Left lobe of liver (tissue), 2 donors: ENCODE data around the gene FAU. TPM values are rescaled to one million over a fixed set of nuclear protein-coding genes. Genes with fewer than 3 reads are reported as not detected.

ENCODE experiments used
- ATAC-seq: fragments of 200-7000 bp; cut with Tn5 transposase; one replicate; pipeline ENCODE4 v1.9.1; 2020; ENCODE audit warnings: mild to moderate bottlenecking, moderate library complexity
- DNase-seq: peaks from one replicate; pipeline ENCODE4 v3.0.0-alpha.2; 2020; ENCODE audit warnings: low spot score
- total RNA-seq: library from RNA; stranded (reverse); gene quantifications from one replicate; pipeline ENCODE4 v1.2.1, GENCODE V29; 2021
- donor health status: DM: no; HTN: no; CAD: no; lungs with moderate emphysema.
- donor health status: DM: no; HTN: yes; CAD: no.

FAU gene
- total RNA-seq, 1 donor from 2014 or later, result 430 TPM

GRCh38 chr11:65141896-65142494 is 20.1 kb upstream of the FAU start:
- ATAC-seq, result peak; percentile 62
- DNase-seq, result peak; percentile 66

GRCh38 chr11:65136515-65137096 is 14.7 kb upstream of the FAU start:
- ATAC-seq (no peak), DNase-seq (no peak)

GRCh38 chr11:65135633-65136145 is 13.8 kb upstream of the FAU start:
- DNase-seq, result no peak
- no peak for ATAC-seq

- peak; percentile 75 for ATAC-seq
- peak; percentile 98 for DNase-seq
Measured at GRCh38 chr11:65134952-65135632, 13.2 kb upstream of the FAU start.

DNA sequence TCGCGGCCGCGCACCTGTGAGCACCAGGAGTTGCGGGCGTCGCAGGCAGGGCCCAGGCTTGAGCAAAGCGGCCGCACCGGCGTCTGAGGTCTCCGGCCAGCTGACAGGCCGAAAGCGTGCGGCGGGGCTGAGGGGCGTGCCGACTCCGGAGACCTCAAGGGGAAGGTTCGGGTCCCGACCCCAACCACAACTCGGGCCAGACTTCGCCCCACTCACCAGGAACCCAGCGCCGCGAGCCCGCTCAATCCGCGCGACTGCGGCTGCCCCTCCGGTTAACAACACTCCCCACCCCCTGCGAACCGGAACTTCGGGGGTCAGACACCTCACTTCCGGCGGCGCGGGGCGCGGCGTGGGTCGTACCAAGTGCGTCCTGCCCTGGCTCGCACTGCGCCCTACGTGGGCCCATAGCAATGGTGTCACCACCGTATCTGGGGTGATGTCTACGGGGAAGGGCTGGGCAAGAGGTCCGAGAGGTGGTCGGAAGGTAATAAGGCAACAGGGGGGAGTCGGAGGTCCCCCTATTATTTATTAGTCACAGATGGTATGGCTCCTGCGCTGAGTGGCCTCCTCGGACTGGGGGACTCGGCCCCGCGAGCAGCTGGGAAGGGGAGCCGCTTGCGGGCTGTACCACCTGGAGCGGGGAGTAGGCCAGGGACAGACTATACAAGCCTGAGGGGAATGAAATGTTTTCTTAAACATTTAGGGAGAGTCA is 12.5 kb upstream of the FAU start, which contains the start of gene SYVN1:
SYVN1 (minus strand) TSS at position 280 of the 712 bp plus-strand sequence. CDS start 918 bp downstream, outside the sequence.
- DNase-seq (peak; percentile 96), ATAC-seq (peak; percentile 84)

DNA sequence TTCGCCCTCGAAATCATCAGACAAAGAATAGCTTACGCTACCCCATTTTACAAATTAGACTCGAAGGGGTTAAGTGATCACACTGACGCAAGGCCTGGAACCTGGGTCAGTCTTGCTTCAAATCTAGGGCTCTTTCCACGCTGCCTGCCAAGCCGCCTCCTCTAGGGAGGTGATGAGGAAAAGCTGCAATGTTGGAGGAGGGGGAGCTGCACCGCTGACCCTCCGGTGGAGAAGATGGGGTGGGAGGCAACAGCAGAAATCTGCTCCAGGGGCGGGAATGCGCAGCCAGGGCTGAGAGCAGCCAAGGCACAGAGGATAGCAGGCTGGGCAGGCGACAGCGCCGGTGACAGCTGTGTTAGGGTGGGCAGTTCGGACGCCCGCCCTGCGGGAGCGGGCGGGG is 11.8 kb upstream of the FAU start:
- peak; percentile 20 for ATAC-seq
- peak; percentile 73 for DNase-seq

GRCh38 chr11:65132988-65133700 is 11.2 kb upstream of the FAU start:
- DNase-seq, result peak; percentile 85
- ATAC-seq, result peak; percentile 63

DNA sequence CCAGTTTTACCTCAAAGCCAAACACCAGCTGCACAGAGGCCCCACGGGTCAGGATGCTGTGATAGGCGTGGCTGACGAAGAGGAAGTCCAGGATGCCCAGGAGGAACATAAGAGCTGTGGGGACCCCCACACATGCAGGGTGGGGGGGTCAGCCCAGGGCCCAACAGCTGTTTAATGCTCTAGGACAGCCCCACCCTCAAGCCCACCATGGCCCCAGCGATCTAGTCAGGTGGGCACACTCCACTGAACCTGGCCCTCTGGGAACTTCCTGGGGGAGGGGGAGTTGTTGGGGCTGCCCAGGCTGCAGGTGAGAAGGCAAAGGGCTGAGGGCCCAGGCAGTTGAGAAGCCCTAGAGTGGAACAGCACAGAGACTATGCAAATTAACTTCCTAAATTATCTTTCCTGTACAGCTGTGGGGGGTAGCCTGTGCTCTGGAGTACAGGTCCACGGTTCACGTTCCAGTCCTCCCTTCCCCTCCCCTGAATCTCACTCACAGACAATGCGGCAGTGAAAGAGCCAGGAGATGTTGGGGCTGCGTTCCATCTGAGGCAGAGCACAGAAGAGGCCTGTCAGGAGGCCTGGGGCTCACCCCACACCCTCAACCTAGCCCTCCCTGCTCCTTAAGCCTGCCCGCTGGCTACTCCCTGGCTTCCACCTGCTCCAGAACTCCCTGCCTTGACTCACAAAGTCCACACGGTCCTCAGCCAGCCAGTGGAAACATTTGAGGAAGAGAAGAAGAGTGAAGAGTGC is 10.5 kb upstream of the FAU start:
- ATAC-seq, result no peak
- DNase-seq, result no peak

- DNase-seq (no peak), ATAC-seq (no peak)
Measured at GRCh38 chr11:65131895-65132237, 9.9 kb upstream of the FAU start.

DNA sequence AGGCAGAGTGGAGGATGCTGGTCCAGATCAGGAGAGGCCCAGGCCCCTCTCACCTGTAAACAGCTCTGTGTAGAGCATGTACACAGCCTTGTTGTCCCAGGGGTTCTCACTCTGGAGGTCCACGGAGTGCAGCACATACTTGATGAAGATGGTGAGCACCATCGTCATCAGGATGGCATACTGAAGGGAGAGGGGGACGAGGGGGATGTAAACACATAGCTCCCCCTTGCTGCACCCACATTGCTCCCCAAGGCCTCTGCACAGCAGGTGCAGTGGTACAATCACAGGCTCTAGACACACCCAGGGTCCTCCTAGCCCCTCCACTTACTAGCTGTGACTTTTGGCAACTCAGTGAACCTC is 9.5 kb upstream of the FAU start:
- no peak for DNase-seq
- ATAC-seq, result no peak

DNA sequence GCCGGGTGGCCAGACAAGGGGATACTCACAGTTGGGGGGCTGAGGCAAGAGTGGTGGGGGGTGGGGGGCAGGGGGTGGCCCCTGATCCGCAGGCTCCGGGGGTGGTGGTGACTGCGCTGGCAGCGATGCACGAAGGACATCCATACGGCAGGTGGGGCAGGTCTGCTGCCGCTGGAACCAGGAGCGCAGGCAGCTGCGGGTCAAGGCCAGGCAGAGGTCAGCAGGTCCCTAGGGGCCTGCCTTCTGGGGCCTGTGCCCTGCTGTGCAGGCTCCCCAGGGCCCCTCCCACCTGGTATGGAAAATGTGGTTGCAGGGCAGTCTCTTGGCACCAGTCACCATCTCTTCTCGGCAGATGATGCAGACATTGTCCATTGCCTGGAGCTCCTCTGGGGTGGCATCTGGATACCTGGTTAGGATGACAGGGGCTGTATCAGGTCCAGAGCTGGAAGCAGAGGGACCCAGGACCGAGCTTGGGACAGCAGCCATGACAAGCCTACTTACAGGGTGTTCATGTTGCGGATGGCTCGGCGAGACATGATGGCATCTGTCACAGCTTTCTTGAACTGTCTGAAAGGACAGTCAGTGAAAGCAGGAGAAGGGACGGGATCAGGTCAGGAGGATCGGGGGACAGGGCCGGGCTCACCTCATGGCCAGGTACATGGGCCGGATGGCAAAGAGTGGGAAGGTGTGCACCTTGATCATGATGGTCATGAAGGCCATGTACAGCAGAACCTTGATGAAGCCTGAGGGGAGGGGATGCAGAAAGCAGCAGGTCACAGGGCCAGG is 8.9 kb upstream of the FAU start:
- DNase-seq (peak; percentile 47), ATAC-seq (no peak)

- ATAC-seq (no peak), DNase-seq (no peak)
Measured at GRCh38 chr11:65129649-65130441, 7.9 kb upstream of the FAU start.

DNA sequence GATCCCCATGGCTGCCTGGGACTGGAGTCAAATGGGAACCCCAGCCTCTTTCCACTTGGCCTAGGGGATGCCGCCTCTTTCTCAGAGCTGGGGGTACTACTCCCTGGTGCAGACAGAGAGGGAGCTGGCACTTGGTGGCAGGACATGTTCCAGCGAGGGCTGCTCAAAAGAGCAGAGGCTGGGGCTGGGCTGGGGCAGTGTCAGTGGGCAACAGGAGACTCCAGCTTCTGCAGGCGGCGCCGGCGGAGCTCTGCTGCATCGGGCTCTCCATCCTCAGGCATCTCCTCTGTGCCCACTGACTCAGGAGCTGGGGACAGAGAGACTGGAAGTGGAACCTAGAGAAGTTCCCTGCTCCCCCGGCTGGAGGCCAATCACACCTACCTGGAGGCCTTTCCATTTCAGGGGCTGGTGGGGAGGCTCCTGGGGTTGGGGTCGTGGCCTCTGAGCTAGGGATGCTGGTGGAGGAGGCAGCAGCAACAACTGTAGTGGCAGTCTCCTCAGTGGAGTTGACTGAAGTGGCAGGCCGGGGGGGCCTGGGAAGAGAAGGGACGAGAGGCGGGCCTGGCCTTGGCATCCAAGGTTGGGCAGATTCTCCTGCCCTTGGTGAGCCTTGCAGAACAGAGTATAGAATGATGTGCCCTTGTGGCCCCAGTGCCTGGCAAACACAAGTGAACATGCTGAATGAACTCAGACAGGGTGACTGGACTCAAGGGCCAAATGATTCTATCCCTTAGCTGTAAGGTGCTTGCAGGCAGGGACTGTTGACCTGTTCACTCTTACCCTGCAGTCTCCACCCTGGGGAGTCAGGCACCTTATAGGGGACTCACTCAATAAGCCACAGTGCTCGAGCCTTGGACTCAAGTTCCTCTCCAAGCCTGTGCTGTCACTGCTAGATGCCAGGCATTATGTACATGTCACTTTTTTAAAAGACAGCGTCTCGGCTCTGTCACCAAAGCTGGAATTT is 6.5 kb upstream of the FAU start:
- ATAC-seq (no peak), DNase-seq (no peak)

DNA sequence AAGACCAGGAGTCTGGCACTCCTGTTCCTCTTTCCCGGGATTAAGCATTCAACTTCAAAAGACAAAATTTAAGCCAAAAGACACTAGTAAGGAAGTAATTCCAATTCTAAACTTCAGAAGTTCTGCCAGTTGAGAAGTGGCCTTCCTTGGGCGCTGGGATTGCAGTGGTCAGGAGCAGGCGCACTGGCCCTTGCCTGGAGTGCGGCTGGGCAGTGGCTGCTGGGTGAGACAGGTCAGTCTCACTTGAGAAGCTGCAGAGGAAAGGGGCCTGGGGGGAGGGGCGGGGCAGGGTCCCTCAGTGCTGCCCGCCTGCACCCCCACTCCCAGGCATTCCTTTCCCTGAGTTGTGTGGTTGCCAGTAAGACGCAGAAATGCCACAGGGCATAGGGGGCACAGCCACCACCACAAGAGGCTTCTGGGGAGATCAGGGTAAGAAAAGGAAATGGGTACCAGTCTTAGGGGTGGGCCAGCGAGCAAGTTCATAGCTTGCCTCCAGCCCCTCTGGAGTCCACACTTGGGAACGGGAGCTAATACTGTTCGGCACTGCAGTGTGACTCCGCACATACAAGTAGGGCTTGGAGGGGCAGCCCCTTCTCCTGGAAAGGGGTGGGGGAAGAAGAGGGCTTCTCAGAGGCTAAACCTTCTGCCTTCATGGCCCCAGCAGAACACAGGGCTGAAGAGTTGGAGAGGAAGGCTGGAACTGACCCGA is 5.7 kb upstream of the FAU start:
- peak; percentile 2 for ATAC-seq
- DNase-seq, result no peak

GRCh38 chr11:65126624-65127274 is 4.8 kb upstream of the FAU start:
- ATAC-seq, result no peak

More at GRCh38 chr11:65126624-65127274, 4.8 kb upstream of the FAU start:
- DNase-seq, result no peak
